ENCODE results near the gene DDX47. TPM values are rescaled to one million over a fixed set of nuclear protein-coding genes. Genes with fewer than 3 reads are reported as not detected.

Gene DDX47
- total and polyA plus RNA-seq, 10 of the 15 experiments (the other 5 are each of a cell fraction or from before 2014, with no cell fraction given) = 84.8 to 266 (median 120) TPM

DNA sequence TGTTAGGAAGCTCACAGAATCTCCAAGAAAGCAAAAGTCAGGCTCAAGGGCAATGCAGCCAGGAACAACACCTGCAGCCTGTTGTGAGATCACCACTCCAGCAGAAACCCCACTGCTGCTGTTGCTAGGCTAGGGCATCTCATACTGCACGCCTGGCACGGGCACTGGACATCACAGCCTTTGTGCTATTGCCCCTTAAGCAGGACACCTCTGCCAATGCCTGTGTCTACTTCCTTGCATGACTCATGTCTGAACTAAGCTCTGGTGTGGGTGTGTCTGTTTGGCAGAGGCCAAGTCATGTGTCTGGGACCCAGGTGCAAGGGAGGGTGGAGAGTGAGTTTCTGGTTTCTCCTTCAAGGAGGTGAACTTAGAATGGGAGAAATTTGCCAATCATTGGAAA lies 10.0 kb upstream of the DDX47 start (continued):
- TF ChIP-seq, protein P1, sequence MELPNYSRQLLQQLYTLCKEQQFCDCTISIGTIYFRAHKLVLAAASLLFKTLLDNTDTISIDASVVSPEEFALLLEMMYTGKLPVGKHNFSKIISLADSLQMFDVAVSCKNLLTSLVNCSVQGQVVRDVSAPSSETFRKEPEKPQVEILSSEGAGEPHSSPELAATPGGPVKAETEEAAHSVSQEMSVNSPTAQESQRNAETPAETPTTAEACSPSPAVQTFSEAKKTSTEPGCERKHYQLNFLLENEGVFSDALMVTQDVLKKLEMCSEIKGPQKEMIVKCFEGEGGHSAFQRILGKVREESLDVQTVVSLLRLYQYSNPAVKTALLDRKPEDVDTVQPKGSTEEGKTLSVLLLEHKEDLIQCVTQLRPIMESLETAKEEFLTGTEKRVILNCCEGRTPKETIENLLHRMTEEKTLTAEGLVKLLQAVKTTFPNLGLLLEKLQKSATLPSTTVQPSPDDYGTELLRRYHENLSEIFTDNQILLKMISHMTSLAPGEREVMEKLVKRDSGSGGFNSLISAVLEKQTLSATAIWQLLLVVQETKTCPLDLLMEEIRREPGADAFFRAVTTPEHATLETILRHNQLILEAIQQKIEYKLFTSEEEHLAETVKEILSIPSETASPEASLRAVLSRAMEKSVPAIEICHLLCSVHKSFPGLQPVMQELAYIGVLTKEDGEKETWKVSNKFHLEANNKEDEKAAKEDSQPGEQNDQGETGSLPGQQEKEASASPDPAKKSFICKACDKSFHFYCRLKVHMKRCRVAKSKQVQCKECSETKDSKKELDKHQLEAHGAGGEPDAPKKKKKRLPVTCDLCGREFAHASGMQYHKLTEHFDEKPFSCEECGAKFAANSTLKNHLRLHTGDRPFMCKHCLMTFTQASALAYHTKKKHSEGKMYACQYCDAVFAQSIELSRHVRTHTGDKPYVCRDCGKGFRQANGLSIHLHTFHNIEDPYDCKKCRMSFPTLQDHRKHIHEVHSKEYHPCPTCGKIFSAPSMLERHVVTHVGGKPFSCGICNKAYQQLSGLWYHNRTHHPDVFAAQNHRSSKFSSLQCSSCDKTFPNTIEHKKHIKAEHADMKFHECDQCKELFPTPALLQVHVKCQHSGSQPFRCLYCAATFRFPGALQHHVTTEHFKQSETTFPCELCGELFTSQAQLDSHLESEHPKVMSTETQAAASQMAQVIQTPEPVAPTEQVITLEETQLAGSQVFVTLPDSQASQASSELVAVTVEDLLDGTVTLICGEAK (IDR thresholded peaks at IDR 0.05; ENCODE audit: borderline replicate concordance) = no peak
- TF ChIP-seq CBFB (IDR thresholded peaks at IDR 0.05; ENCODE audit: low read depth) (no peak), GABPA (IDR thresholded peaks at IDR 0.05; ENCODE audit: low read depth) (no peak), RUNX3 (IDR thresholded peaks at IDR 0.05; ENCODE audit: low read length) (peak; percentile 8; the same call in 1 of the 2 replicates), CBX5 (IDR thresholded peaks at IDR 0.05; ENCODE audit: low read depth) (no peak), IKZF1 (conservative IDR thresholded peaks at IDR 0.05) (peak; percentile 56; the same call in 1 of the 2 replicates), ZNF207 (IDR thresholded peaks at IDR 0.05; ENCODE audit: borderline replicate concordance) (no peak), TBL1XR1 (IDR thresholded peaks at IDR 0.05; ENCODE audit: low read depth, low read length) (no peak), CEBPB (IDR thresholded peaks at IDR 0.05; ENCODE audit: borderline replicate concordance in 1 of 2, low read depth in 2 of 2, low read length in 2 of 2) (no peak), RELA (IDR thresholded peaks at IDR 0.05; ENCODE audit: borderline replicate concordance, partially characterized antibody) (no peak), LARP7 (IDR thresholded peaks at IDR 0.05) (no peak), STAT3 (IDR thresholded peaks at IDR 0.05; ENCODE audit: low read depth, low read length) (no peak), NR2F1 (conservative IDR thresholded peaks at IDR 0.05) (no peak), TARDBP (IDR thresholded peaks at IDR 0.05; ENCODE audit: borderline replicate concordance) (no peak), RFX5 (IDR thresholded peaks at IDR 0.05; ENCODE audit: low read depth, low read length) (no peak), SREBF1 (IDR thresholded peaks at IDR 0.05; ENCODE audit: low read length) (no peak), ESRRA (IDR thresholded peaks at IDR 0.05; ENCODE audit: low read length) (no peak), CREM (IDR thresholded peaks at IDR 0.05; ENCODE audit: low read depth) (peak; percentile 24; the same call in 1 of the 2 replicates), ELK1 (IDR thresholded peaks at IDR 0.05; ENCODE audit: low read depth, low read length) (no peak), SUPT20H (IDR thresholded peaks at IDR 0.05; ENCODE audit: borderline replicate concordance, control insufficient read depth, low read depth, low read length) (no peak), CHD4 (IDR thresholded peaks at IDR 0.05) (no peak)
- TF ChIP-seq, protein P2, sequence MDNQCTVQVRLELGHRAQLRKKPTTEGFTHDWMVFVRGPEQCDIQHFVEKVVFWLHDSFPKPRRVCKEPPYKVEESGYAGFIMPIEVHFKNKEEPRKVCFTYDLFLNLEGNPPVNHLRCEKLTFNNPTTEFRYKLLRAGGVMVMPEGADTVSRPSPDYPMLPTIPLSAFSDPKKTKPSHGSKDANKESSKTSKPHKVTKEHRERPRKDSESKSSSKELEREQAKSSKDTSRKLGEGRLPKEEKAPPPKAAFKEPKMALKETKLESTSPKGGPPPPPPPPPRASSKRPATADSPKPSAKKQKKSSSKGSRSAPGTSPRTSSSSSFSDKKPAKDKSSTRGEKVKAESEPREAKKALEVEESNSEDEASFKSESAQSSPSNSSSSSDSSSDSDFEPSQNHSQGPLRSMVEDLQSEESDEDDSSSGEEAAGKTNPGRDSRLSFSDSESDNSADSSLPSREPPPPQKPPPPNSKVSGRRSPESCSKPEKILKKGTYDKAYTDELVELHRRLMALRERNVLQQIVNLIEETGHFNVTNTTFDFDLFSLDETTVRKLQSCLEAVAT (IDR thresholded peaks at IDR 0.05) = no peak
- TF ChIP-seq, protein P3, sequence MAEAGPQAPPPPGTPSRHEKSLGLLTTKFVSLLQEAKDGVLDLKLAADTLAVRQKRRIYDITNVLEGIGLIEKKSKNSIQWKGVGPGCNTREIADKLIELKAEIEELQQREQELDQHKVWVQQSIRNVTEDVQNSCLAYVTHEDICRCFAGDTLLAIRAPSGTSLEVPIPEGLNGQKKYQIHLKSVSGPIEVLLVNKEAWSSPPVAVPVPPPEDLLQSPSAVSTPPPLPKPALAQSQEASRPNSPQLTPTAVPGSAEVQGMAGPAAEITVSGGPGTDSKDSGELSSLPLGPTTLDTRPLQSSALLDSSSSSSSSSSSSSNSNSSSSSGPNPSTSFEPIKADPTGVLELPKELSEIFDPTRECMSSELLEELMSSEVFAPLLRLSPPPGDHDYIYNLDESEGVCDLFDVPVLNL (IDR thresholded peaks at IDR 0.05; ENCODE audit: low read depth, low read length) = no peak
- TF ChIP-seq, protein P4, sequence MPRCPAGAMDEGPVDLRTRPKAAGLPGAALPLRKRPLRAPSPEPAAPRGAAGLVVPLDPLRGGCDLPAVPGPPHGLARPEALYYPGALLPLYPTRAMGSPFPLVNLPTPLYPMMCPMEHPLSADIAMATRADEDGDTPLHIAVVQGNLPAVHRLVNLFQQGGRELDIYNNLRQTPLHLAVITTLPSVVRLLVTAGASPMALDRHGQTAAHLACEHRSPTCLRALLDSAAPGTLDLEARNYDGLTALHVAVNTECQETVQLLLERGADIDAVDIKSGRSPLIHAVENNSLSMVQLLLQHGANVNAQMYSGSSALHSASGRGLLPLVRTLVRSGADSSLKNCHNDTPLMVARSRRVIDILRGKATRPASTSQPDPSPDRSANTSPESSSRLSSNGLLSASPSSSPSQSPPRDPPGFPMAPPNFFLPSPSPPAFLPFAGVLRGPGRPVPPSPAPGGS (IDR thresholded peaks at IDR 0.05; ENCODE audit: borderline replicate concordance, insufficient read depth, low read depth, low read length, poor library complexity, severe bottlenecking) = no peak

Measured in GM12878 (cell line).